NCI-H748 (cell line): ENCODE results near the gene GLRA1.

Experiments used
- DNase-seq: peaks from one replicate; lab custom pipeline; 2025; ENCODE audit not compliant: unreplicated experiment; lab: John Stamatoyannopoulos, UW

Gene GLRA1

GRCh38 chr5:151924564-151925301 is at the start of gene GLRA1:
Gene GLRA1, minus strand, starts transcription at chr5:151924851. Its CDS starts 302 bp downstream, at chr5:151924549.
- DNase-seq: peak; percentile 65

- DNase-seq: no peak
Measured at GRCh38 chr5:151970885-151971284, 46.2 kb upstream of the GLRA1 start.

DNA sequence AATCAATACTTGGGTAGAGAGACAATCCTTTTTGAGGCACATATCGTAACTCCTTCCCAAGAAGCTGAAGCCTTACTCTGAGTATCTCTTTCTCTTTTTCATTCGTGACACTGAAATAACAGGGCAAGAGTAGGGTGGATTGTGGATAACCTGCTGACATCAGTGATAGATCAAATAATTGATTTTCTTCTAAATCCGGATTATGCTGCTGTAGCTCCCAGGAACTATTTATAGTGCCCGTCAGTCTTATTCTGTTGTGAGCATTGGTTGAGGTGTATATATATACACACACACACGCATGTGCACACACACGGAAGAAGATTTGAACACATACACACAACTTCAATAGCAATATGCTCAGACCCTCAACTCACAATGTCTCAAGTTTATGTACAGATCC is 43.2 kb upstream of the GLRA1 start:
- no peak for DNase-seq

- DNase-seq: no peak
Measured at GRCh38 chr5:151966046-151966445, 41.4 kb upstream of the GLRA1 start.

DNA sequence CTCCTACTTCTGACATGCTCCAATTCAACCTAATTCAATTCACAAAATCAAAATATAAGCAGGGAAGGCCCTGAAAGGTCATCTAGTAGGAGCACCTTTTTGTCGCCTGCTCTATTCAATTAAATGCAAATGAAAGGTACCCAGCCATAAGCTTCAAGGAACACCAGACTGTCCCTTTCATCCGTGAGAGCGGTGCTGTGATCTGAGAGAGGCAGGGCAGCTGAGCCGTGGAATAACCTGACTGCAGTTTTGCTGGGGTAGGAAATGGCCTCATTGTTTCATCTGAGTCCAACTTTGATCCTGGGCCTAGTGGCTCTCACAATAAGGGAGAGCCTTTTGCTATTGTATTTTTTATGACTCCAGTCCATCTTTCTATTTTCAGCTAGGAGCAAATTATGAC is 39.8 kb upstream of the GLRA1 start:
- no peak for DNase-seq

DNA sequence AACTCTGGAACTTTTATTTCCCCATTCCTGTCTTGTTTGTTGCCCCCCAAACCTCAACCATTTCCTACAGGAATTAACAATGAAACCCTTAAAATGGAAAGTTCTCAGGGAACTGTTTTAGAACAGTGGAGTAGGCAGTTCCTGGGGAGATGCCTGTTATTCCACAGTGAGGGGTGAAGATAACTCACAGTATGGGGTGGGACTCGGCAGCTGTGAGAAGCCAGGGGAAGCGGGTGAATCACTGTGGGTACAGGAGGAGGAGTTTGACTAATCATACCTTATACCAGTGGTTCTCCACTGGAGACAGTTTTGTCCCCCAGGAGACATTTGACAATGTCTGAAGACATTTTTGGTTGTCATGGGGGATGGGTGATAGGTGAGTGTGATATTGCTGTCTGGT is 36.9 kb upstream of the GLRA1 start:
- DNase-seq: no peak

- no peak for DNase-seq
Measured at GRCh38 chr5:151958111-151958510, 33.5 kb upstream of the GLRA1 start.

GRCh38 chr5:151956725-151957124 is 32.1 kb upstream of the GLRA1 start:
- no peak for DNase-seq

DNA sequence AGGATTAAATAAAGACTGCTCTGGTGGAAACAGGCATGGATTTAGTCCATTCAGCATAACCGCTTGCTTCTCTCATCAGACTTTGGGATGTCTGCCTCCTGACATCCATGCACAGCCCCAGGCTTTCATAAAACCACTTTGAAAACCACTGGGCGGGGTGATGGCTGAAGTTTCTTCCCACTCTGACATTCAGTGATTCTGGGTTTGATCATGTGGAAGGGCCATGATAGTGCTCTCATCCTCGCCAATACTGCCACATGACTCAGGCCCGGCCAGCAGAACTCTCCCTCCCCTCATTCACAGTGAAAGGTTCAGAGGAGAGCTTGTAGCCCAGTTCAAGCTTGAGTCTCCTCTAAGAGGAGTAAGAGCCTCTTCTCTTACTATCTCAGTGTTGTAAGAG is 29.6 kb upstream of the GLRA1 start:
- DNase-seq: no peak

GRCh38 chr5:151953833-151954232 is 29.2 kb upstream of the GLRA1 start:
- no peak for DNase-seq

- no peak for DNase-seq
Measured at GRCh38 chr5:151952238-151952637, 27.6 kb upstream of the GLRA1 start.

DNA sequence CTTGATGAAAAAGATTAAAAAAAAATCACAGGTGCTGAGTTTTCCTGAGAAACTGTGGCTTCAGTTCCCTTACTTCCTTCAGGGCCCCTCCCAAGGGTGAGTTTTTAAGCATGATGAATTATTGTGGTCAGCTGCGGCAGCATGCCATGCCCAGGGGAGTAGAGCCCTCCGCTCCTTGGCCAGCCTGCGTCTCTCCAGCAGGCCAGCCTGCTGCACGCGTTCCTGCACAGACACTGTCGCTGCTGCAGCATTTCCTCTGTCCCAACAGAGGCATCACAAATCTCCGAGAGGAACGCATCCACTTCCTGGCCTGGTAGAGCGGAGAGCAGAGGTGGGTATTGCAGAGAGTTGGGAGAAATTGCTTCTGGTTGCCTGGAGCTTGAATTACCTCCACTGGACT is 26.1 kb upstream of the GLRA1 start:
- DNase-seq: no peak

DNA sequence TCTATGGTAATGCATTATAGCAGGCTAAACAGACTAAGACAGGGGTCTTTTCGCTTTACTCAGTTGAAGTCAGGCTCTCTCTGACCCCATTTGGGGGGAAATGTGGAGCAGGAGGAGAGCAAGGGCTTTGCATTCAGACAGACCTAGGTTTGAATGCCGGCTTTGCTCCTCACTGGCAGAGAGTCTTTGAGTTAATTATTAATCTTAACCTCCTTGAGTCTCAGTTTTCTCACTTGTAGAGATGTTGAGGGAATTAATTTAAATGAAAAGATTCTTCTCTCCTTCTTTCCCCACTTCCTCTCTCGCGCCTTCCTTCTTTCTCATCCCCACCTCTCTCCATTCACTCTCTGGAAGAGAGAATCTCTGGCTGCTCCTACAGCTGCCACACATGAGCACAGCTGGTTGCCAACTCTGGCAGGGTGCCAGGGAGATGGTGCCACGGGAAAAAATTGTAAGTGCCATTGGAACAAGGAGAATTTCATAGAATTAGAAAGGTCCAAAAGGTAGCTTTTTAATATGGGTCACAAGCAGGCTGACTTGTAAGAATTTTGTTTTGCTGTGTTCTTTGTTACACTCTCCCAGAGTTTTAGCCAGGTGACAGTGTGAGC is 25.2 kb upstream of the GLRA1 start:
- DNase-seq: peak; percentile 31

- DNase-seq: no peak
Measured at GRCh38 chr5:151949113-151949512, 24.5 kb upstream of the GLRA1 start.

GRCh38 chr5:151947931-151948608 is 23.4 kb upstream of the GLRA1 start:
- DNase-seq: no peak

DNA sequence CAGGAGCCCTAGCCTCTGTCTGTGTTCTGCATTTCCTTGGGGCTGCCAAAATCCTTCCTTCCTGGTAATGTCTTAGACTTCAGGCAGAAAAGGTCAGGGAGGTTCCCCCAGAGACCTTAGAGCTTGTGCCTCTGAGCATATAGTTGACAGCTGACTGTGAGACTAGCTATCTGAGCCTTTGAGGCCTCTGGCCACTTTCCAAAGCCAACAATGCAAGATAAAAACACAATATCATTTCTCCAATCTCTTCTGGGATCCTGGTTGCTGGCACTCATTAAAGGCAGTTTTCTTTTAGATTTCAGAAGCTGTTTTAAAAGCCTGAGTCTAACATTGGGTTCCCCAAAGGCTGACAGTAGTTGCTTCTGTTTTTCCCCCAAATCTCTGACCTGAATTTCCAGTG is 13.2 kb upstream of the GLRA1 start:
- DNase-seq: no peak

DNA sequence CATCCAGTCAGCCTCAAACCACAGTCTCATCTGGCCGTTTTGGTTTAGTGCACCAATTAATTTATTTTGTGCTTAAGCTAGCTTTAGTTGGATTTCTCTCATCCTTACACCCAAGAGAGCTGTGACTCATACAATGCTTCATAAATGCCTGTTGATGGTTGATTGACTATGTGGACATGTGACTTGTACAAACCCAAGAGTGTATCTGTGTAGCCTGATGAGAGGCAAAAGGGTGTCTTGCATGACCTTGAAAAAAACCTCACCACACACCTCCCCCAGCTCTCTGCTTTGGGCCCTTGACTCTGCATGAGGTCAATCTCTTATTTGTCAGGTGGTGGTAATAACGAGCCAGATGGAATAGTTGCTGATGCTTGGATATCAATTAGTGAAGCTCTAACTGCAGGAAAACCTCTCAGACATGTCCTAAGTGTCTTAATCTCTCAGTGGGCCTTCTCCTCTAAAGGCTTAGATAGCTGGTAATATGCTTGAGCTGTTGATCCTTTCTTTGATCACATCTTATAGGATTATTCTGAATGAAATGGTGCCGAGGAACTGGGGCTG is 10.6 kb upstream of the GLRA1 start:
- DNase-seq: no peak

GRCh38 chr5:151931260-151931659 is 6.6 kb upstream of the GLRA1 start:
- no peak for DNase-seq

DNA sequence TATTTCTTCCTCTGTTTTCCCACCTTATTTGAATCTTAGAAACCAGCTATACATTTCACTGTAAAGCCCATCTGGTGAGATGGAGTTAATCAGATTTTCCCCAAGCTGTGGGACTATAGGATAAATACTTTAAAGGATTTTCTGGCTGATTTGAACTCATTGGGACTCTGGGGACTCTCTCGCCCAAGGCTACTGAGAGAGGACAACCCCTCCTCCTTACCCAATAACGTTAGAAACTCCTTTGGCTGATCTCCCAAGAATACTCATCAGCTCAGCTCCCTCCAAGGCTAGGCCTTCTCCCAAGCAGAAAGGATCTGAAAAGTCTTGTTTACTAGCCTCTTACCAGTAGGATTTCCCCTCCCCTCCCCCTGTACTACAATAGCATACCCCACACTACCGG is 1.5 kb upstream of the GLRA1 start:
- no peak for DNase-seq

DNA sequence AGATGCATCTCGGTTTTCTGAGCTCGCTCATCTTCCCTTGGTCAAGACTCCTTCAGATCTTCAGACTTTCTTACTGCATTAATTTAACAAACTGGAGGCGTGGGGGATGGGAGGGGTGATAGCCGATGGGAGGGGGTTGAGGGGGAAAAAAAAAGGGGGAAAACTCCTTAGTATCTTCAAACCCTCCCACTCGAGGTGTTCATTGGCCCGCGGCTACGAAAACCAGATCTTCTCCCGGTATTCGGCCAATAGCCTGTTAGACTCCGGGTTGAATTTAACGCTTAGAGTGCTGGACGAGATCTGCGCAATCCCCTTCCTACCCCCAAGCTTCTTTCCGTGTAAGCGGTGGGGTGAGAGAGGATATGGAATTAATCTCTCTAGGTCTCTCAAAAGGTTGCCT is 689 bp upstream of the GLRA1 start:
- peak; percentile 64 for DNase-seq

DNA sequence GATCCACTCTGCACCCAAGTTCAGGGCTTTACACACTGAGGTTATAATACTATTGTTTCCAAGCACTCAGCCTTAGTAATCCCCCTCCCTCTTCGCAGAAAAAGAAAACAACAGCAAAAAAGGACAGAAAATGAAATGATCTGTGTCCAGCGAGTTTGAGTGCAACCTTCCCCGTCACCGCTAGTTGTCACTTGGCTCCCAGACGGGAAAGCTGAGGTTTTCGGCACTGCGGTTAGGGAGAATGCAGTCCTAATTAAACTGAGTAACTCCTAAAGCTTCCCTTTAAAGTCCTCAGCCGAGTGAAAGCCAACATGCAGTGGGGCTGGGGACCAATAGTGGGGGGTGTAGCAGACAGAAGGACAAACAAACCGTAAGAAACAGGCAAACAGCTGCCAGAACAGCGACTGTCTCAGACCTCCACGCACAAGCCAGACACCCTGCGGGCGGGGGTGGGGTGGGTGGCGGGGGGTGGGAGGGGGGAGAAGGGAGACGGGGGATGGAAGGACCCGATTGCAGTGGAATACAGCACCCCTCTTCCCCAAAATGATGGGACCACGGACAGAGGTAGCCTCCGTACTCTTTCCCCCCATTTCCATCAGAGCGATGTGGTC is 680 bp downstream of the GLRA1 start:
- peak; percentile 81 for DNase-seq

- DNase-seq: no peak
Measured at GRCh38 chr5:151921916-151922315, 2.7 kb downstream of the GLRA1 start.
